GM20431 (cell line): ENCODE measurements around the gene ANK2.

Experiments used
- in situ Hi-C: fragments of 300-500 bp; cut with MseI, MboI; formaldehyde crosslinking; loops from one replicate; pipeline ENCODE4 v1.15.0; 2020; ENCODE audit warnings: low sequenced_read_pairs; ENCODE audit not compliant: unreplicated experiment

Gene ANK2

DNA sequence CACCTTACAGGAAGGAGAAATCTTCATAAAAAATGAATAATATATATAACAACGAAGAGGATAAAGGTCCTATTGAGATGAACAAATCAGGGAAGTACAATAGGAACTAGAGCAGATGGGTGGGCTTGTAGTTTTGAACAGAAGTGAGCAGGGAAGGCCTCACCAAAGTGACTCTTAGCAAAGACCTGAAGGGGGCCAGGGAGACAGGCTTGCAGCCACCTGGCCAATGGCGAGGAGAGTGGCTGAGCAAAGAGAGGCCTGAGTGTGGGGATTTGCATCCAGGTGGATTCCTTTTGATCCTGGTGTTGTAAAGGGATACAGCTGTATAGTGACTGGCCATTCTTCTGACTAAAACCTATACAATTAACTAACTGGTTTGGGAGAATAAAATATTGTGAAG is 358.0 kb downstream of the ANK2 start:
- in situ Hi-C loops = loop anchor here (25.0 kb wide), 2 partner anchors 355 to 980 kb away; partner anchors contain the start of gene CAMK2D

GRCh38 chr4:113409181-113409580 is 359.7 kb downstream of the ANK2 start:
- in situ Hi-C loops = loop anchor here (25.0 kb wide), 2 partner anchors 353 to 978 kb away; partner anchors contain the start of gene CAMK2D

DNA sequence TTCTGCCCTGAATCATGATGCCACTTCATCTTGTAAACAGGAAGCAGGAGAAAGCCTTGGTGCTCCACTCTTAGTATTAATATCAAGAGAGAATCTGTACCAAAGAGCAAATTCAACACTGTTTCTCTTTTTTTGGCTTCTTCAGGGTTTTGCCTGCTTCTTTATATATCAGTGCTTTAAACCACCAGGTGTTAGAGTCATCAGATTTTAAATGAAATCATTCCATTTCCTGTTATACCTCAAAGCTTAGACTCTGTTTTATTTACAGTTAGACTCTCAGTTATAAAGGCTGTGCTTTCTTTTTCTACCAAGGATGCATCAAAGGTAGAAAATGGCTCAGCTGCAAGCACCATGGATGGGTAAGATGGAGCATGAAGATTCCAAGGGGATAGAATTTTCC is 361.2 kb downstream of the ANK2 start:
- in situ Hi-C loops = loop anchor here (25.0 kb wide), 2 partner anchors 352 to 977 kb away; partner anchors contain the start of gene CAMK2D

DNA sequence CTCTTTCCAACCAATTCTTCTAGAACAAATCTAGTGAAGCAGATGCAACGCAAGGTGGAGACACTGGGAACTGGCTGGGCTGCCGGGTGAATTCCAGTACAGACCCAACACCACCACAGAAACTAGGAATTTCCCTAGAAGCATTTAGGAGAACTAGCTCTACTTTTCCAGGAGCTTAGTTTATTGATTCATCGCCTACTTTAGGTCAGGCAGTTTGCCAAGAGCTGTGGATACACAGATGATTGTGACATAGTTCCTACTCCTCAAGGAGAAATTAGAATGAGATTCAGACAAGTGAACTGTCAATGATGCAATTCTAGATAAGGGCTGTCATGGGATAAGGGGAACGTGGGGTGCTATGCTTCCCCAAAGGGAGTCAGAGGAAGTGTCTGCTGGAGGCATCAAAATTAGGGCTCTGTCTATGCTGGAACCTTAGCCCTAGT is 362.1 kb downstream of the ANK2 start:
- in situ Hi-C loops = loop anchor here (25.0 kb wide), 2 partner anchors 351 to 976 kb away; partner anchors contain the start of gene CAMK2D

DNA sequence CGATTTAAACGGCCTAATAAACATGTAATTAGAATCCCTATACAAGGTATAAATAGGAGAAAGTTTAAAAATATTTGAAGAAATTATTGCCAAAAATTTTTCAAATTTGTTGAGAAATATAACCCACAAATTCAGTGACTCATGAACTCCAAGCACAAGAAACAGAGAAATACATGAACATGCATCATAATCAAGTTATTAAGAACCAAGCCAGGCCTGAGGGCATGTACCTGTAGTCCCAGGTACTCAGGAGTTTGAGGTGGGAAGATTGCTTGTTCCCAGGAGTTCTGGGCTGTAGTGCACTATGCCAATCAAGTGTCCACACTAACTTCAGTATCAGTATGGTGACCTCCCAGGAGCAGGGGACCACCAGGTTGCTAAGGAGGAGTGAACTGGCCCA is 370.2 kb downstream of the ANK2 start:
- in situ Hi-C loops = loop anchor here (25.0 kb wide), 2 partner anchors 343 to 968 kb away; partner anchors contain the start of gene CAMK2D

GRCh38 chr4:113420938-113421337 is 371.5 kb downstream of the ANK2 start:
- in situ Hi-C loops = loop anchor here (25.0 kb wide), 2 partner anchors 341 to 966 kb away; partner anchors contain the start of gene CAMK2D

DNA sequence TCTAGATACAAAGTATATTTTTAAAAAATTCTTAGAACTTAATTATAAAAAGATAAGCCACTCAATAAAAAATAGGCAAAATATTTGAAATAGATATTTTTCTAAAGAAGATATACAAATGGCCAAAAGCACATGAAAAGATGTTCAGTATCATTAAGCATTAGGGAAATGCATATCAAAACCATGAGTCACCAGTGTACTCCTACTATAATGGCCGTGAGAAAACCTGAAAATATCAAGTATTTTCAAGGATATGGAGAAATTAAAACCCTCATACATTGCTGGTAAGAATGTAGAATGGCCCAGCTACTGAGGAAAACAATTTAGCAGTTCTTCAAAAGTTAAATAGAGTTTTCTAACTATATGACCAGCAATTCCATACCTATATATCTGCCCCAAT is 374.2 kb downstream of the ANK2 start:
- in situ Hi-C loops = loop anchor here (25.0 kb wide), 2 partner anchors 339 to 964 kb away; partner anchors contain the start of gene CAMK2D

- in situ Hi-C loops = no loop called here
Observed at GRCh38 chr4:113433116-113433515, 383.7 kb downstream of the ANK2 start.
